ENCODE results near the gene EIF3K. TPM values are rescaled to one million over a fixed set of nuclear protein-coding genes. Genes with fewer than 3 reads are reported as not detected.

The EIF3K gene
- total and polyA plus RNA-seq, 10 of the 15 experiments (the other 5 are each of a cell fraction or from before 2014, with no cell fraction given), result 330 to 927 (median 436) TPM

GRCh38 chr19:38583219-38583984 lies 35.6 kb upstream of the EIF3K start (continued):
- no peak for TF ChIP-seq ZNF207 (IDR thresholded peaks at IDR 0.05; ENCODE audit: borderline replicate concordance)
- TF ChIP-seq RAD21 (IDR thresholded peaks at IDR 0.05; ENCODE audit: insufficient read depth, low read depth, low read length), result no peak
- no peak for TF ChIP-seq MAX (IDR thresholded peaks at IDR 0.05; ENCODE audit: low read depth, low read length)
- TF ChIP-seq ZBED1 (IDR thresholded peaks at IDR 0.05; ENCODE audit: borderline replicate concordance), result no peak
- TF ChIP-seq PML (IDR thresholded peaks at IDR 0.05; ENCODE audit: low read length), result no peak
- peak; percentile 51; the same call in 1 of the 2 replicates for TF ChIP-seq TCF12 (IDR thresholded peaks at IDR 0.05; ENCODE audit: low read depth, low read length)
- TF ChIP-seq SUZ12 (IDR thresholded peaks at IDR 0.05; ENCODE audit: unreplicated experiment), result no peak
- TF ChIP-seq BCL11A (IDR thresholded peaks at IDR 0.05; ENCODE audit: low read depth, low read length), result peak; percentile 25; the same call in 1 of the 2 replicates
- TF ChIP-seq IRF5 (IDR thresholded peaks at IDR 0.05; ENCODE audit: borderline replicate concordance), result no peak
- TF ChIP-seq USF2 (IDR thresholded peaks at IDR 0.05; ENCODE audit: borderline replicate concordance, low read depth, low read length), result no peak
- TF ChIP-seq ZBTB33 (IDR thresholded peaks at IDR 0.05), result no peak
- TF ChIP-seq BCLAF1 (IDR thresholded peaks at IDR 0.05), result no peak
- TF ChIP-seq CTCF (IDR thresholded peaks at IDR 0.05 in 2 of 3, conservative IDR thresholded peaks at IDR 0.05 in 1 of 3; ENCODE audit: control insufficient read depth in 2 of 3, extremely low read depth in 1 of 3, insufficient read depth in 1 of 3, low read depth in 3 of 3, low read length in 3 of 3), result no peak
- TF ChIP-seq ESRRA (IDR thresholded peaks at IDR 0.05; ENCODE audit: low read length), result no peak
- no peak for TF ChIP-seq ZNF384 (IDR thresholded peaks at IDR 0.05; ENCODE audit: borderline replicate concordance, low read depth, low read length)
- no peak for TF ChIP-seq NRF1 (conservative IDR thresholded peaks at IDR 0.05; ENCODE audit: low read depth, low read length)
- TF ChIP-seq POU2F2 (IDR thresholded peaks at IDR 0.05; ENCODE audit: borderline replicate concordance, low read depth, low read length), result 0 out of 3 replicates have a peak, but pooled peaks have one; percentile 22
- TF ChIP-seq NFYA (IDR thresholded peaks at IDR 0.05; ENCODE audit: borderline replicate concordance, low read depth, low read length), result no peak
- peak; percentile 22 for TF ChIP-seq MYC (IDR thresholded peaks at IDR 0.05; ENCODE audit: insufficient read depth, insufficient read length, insufficient replicate concordance, low read length, severe bottlenecking)
- TF ChIP-seq RUNX3 (IDR thresholded peaks at IDR 0.05; ENCODE audit: low read length), result peak; percentile 96

All from GM12878 (cell line).